Upper lobe of left lung (tissue), 4 donors: ENCODE results near the gene GUCY1B1.

Experiments
- CTCF ChIP-seq, 6 experiments: fragments of 450-650 bp in 4 of 6; fragments of 200-600 bp in 2 of 6; sonication (generic) in 2 of 6; IDR thresholded peaks; one replicate each; pipeline ENCODE4 v1.5.1; 2016 to 2019; ENCODE audit warnings: antibody characterized with exemption in 6 of 6
- EP300 ChIP-seq, 4 donors: sonication (generic); formaldehyde crosslinking; IDR thresholded peaks; one replicate each; pipeline ENCODE4 v1.5.1; 2017; ENCODE audit warnings: antibody characterized with exemption in 4 of 4, control low read depth in 2 of 4
- POLR2A ChIP-seq, 4 donors: fragments of 450-650 bp; IDR thresholded peaks; one replicate each; pipeline ENCODE4 v1.5.1; 2016 to 2017; ENCODE audit warnings: antibody characterized with exemption in 4 of 4, mild to moderate bottlenecking in 2 of 4
- POLR2AphosphoS5 ChIP-seq, 2 donors: sonication (generic); formaldehyde crosslinking; IDR thresholded peaks; one replicate each; pipeline ENCODE4 v1.5.1; 2017; ENCODE audit warnings: antibody characterized with exemption in 2 of 2

GRCh38 chr4:155832664-155833063, 73.8 kb downstream of the GUCY1B1 start:
- no peak for TF ChIP-seq EP300 (IDR thresholded peaks at IDR 0.05)
- TF ChIP-seq CTCF (IDR thresholded peaks at IDR 0.05) = no peak
- no peak for TF ChIP-seq POLR2AphosphoS5 (IDR thresholded peaks at IDR 0.05)
- TF ChIP-seq POLR2A (IDR thresholded peaks at IDR 0.05) = no peak
